Endodermal cell (in vitro differentiated cells): Measurements from ENCODE around the gene TSPAN9. TPM values are rescaled to one million over a fixed set of nuclear protein-coding genes. Genes with fewer than 3 reads are reported as not detected.

Source experiments
- DNase-seq: peaks from one replicate; pipeline ENCODE4 v3.0.0-alpha.2; 2017
- H3K27ac ChIP-seq: 2 replicates; pipeline ENCODE4 v1.5.1; 2013; ENCODE audit warnings: mild to moderate bottlenecking, low read depth, low read length, moderate library complexity
- H3K27me3 ChIP-seq: 2 replicates; pipeline ENCODE4 v1.6.1; 2013; ENCODE audit warnings: mild to moderate bottlenecking, low read length, moderate library complexity; ENCODE audit not compliant: insufficient read depth, control insufficient read depth, poor library complexity, severe bottlenecking
- H3K36me3 ChIP-seq: 2 replicates; pipeline ENCODE4 v1.7.0; 2013; ENCODE audit warnings: mild to moderate bottlenecking, low read length, moderate library complexity; ENCODE audit not compliant: control insufficient read depth, insufficient read depth
- H3K4me1 ChIP-seq: one replicate; pipeline ENCODE4 v1.7.0; 2013; ENCODE audit warnings: low read length; ENCODE audit not compliant: control insufficient read depth, insufficient read depth
- H3K4me3 ChIP-seq: 2 replicates; pipeline ENCODE4 v1.5.1; 2013; ENCODE audit warnings: mild to moderate bottlenecking, low read length, moderate library complexity
- H3K9ac ChIP-seq: 2 replicates; pipeline ENCODE4 v1.6.1; 2013; ENCODE audit warnings: mild to moderate bottlenecking, low read length, moderate library complexity; ENCODE audit not compliant: poor library complexity, severe bottlenecking; ENCODE audit errors: extremely low read depth
- H3K9me3 ChIP-seq: 2 replicates; pipeline ENCODE4 v1.6.1; 2013; ENCODE audit warnings: mild to moderate bottlenecking, low read length, moderate library complexity; ENCODE audit not compliant: control insufficient read depth
- H3K27ac Mint-ChIP-seq: 2 replicates; pipeline ENCODE4 v1.8.0; 2020; ENCODE audit warnings: mixed read lengths
- H3K27me3 Mint-ChIP-seq: 2 replicates; pipeline ENCODE4 v1.8.0; 2021; ENCODE audit warnings: mild to moderate bottlenecking, mixed read lengths; ENCODE audit not compliant: insufficient read depth
- H3K36me3 Mint-ChIP-seq: 2 replicates; pipeline ENCODE4 v1.8.0; 2020; ENCODE audit warnings: low read depth, mixed read lengths
- H3K4me1 Mint-ChIP-seq: 2 replicates; pipeline ENCODE4 v1.8.0; 2020; ENCODE audit warnings: mixed read lengths
- H3K4me3 Mint-ChIP-seq: 2 replicates; pipeline ENCODE4 v1.8.0; 2020; ENCODE audit warnings: mild to moderate bottlenecking, moderate library complexity, mixed read lengths
- H3K9me3 Mint-ChIP-seq: 2 replicates; pipeline ENCODE4 v1.8.0; 2020; ENCODE audit warnings: mild to moderate bottlenecking, mixed read lengths
- CTCF ChIP-seq: fragments of 200-600 bp; sonication (generic); conservative IDR thresholded peaks from 2 replicates; pipeline ENCODE4 v1.5.0; 2021; ENCODE audit warnings: antibody characterized with exemption, mild to moderate bottlenecking
- WGBS, 2 experiments: methylation state at CpG; one replicate each; pipeline versions ENCODE4 v1.1.5 to v1.1.7; 2013; ENCODE audit warnings: missing lambda C conversion rate in 2 of 2, mixed read lengths in 1 of 2; ENCODE audit not compliant: insufficient coverage in 1 of 2, insufficient read length in 1 of 2; 5-methylcytosine and 5-hydroxymethylcytosine counted together
- total RNA-seq, 2 donors: library from RNA; stranded (reverse); fragmentation: NEBNext Ultra II Directional in 1 of 2; extraction: Animal tissue kit (Norgen Biotek cat#: 25700) in 1 of 2; gene quantifications; 2 replicates in 1 of 2; 3 replicates in 1 of 2; pipeline ENCODE4 v1.2.1, GENCODE V29; 2021

TSPAN9 gene
- total RNA-seq, 2 donors from 2014 or later: 31.9 to 80.8 TPM

- Mint-ChIP-seq H3K9me3 (peaks cover 4% of the 10 kb centered on the region), H3K27ac (no peak overlapping the region)
These were observed 22.0 kb upstream of the TSPAN9 start for GRCh38 chr12:3055026-3055703.

GRCh38 chr12:3055704-3056467 lies 21.3 kb upstream of the TSPAN9 start:
- no peak overlapping the region for H3K27ac ChIP-seq
- peaks cover 9% of the 10 kb centered on the region for H3K27me3 Mint-ChIP-seq
- no peaks in the 10 kb centered on the region for H3K36me3 ChIP-seq
- H3K27me3 ChIP-seq: no peaks in the 10 kb centered on the region
- peaks cover 4% of the 10 kb centered on the region for H3K9me3 Mint-ChIP-seq
- no peaks in the 10 kb centered on the region for H3K9me3 ChIP-seq
- TF ChIP-seq CTCF: no peak
- no peak overlapping the region for H3K27ac Mint-ChIP-seq
- 81 to 89% methylated on average over 4 to 8 of the region's 8 CpGs for WGBS, 2 experiments
- H3K4me3 ChIP-seq: no peak overlapping the region
- peaks cover 6% of the 10 kb centered on the region for H3K4me1 Mint-ChIP-seq
- no peak overlapping the region for H3K4me3 Mint-ChIP-seq
- H3K4me1 ChIP-seq: no peaks in the 10 kb centered on the region
- no peaks in the 10 kb centered on the region for H3K36me3 Mint-ChIP-seq
- H3K9ac ChIP-seq: no peak overlapping the region
- DNase-seq: peak; percentile 78

More at GRCh38 chr12:3055026-3055703, 22.0 kb upstream of the TSPAN9 start:
- Histone ChIP-seq H3K9me3 (no peaks in the 10 kb centered on the region), H3K36me3 (no peaks in the 10 kb centered on the region), H3K4me3 (no peak overlapping the region), H3K27me3 (no peaks in the 10 kb centered on the region), H3K4me1 (no peaks in the 10 kb centered on the region), H3K9ac (no peak overlapping the region), H3K27ac (no peak overlapping the region)
- DNase-seq: no peak
- Mint-ChIP-seq H3K36me3 (no peaks in the 10 kb centered on the region), H3K4me1 (peaks cover 6% of the 10 kb centered on the region), H3K27me3 (peaks cover 8% of the 10 kb centered on the region), H3K4me3 (no peak overlapping the region)
- TF ChIP-seq CTCF: no peak
- 83 to 84% methylated on average over 11 to 12 of the region's 12 CpGs for WGBS, 2 experiments

GRCh38 chr12:3061059-3061458 lies 16.1 kb upstream of the TSPAN9 start:
- H3K9me3 Mint-ChIP-seq: peaks cover 25% of the 10 kb centered on the region
- H3K27ac Mint-ChIP-seq: no peak overlapping the region

More at GRCh38 chr12:3061059-3061458, 16.1 kb upstream of the TSPAN9 start:
- WGBS, 2 experiments: 73 to 91% methylated on average over 4 to 5 of the region's 5 CpGs
- peaks cover 5% of the 10 kb centered on the region for H3K4me1 Mint-ChIP-seq
- H3K36me3 Mint-ChIP-seq: peaks cover 3% of the 10 kb centered on the region
- H3K27ac ChIP-seq: no peak overlapping the region
- H3K27me3 Mint-ChIP-seq: peaks cover 7% of the 10 kb centered on the region
- no peak for TF ChIP-seq CTCF
- no peaks in the 10 kb centered on the region for H3K36me3 ChIP-seq
- H3K4me3 ChIP-seq: no peak overlapping the region
- no peaks in the 10 kb centered on the region for H3K4me1 ChIP-seq
- DNase-seq: peak; percentile 35
- H3K27me3 ChIP-seq: no peaks in the 10 kb centered on the region
- no peak overlapping the region for H3K9ac ChIP-seq
- H3K9me3 ChIP-seq: peaks cover 5% of the 10 kb centered on the region
- no peak overlapping the region for H3K4me3 Mint-ChIP-seq
